HepG2 (cell line): ENCODE results near the gene FUT6. TPM values are rescaled to one million over a fixed set of nuclear protein-coding genes. Genes with fewer than 3 reads are reported as not detected.
A peak's percentile ranks its signal among the peaks of the same experiment; 100 is the strongest.

Experiments
- ATAC-seq: fragments of 200-7000 bp; cut with Tn5 transposase; 3 replicates; pipeline ENCODE4 v1.9.1; 2020; ENCODE audit warnings: mild to moderate bottlenecking, moderate library complexity
- BruUV-seq: library from RNA; stranded (reverse); fragments of 400-500 nt; replicated peaks from 2 replicates; lab custom pipeline; 2021; lab: Mats Ljungman, UMichigan
- CTCF ChIA-PET: fragments of 300-600 bp; formaldehyde crosslinking; extraction: SDS; loops from one replicate; lab custom pipeline; 2021; ENCODE audit warnings: low total read pairs, inconsistent platforms, low intra/inter-chr PET ratio; lab: Yijun Ruan, JAX
- POLR2A ChIA-PET: fragments of 350-600 bp; sonication (Branson Sonifier 250); formaldehyde crosslinking; loops from one replicate; lab custom pipeline; 2020; ENCODE audit warnings: antibody characterized with exemption, inconsistent platforms; lab: Yijun Ruan, JAX
- DNase-seq: peaks from one replicate; pipeline ENCODE4 v3.0.0-alpha.2; 2015; ENCODE audit warnings: low spot score
- FAIRE-seq: peaks from 3 replicates; lab custom pipeline; 2011; peaks lifted over from hg19 to GRCh38; lab: Jason Lieb, UNC
- H2AFZ ChIP-seq: one replicate; pipeline ENCODE4 v1.6.1; 2011; ENCODE audit warnings: low read length, inconsistent platforms
- H3K27ac ChIP-seq: fragments of 300-600 bp; 3 replicates; pipeline ENCODE4 v1.8.0; 2011; ENCODE audit warnings: mixed run types, mild to moderate bottlenecking, mixed read lengths, low read length, inconsistent platforms; ENCODE audit not compliant: insufficient read depth; ENCODE audit errors: extremely low read length
- H3K27me3 ChIP-seq, 2 experiments: fragments of 200-600 bp in 1 of 2; 2 replicates in 1 of 2; 3 replicates in 1 of 2; pipeline versions ENCODE4 v1.6.0 to v1.8.0; 2011; ENCODE audit warnings: low read length in 2 of 2, mild to moderate bottlenecking in 2 of 2, moderate library complexity in 2 of 2, inconsistent platforms in 1 of 2; ENCODE audit not compliant: insufficient read depth in 2 of 2, control insufficient read depth in 1 of 2
- H3K36me3 ChIP-seq, 2 experiments: fragments of 200-600 bp in 1 of 2; replicated peaks in 1 of 2; 2 replicates in 1 of 2; 3 replicates in 1 of 2; pipeline versions ENCODE4 v1.5.1 to v1.8.0; 2011; ENCODE audit warnings: low read length in 2 of 2, inconsistent platforms in 1 of 2; ENCODE audit not compliant: insufficient read depth in 2 of 2, control insufficient read depth in 1 of 2
- H3K4me1 ChIP-seq: 2 replicates; pipeline ENCODE4 v1.5.1; 2012; ENCODE audit warnings: low read length, inconsistent platforms; ENCODE audit not compliant: insufficient read depth
- H3K4me2 ChIP-seq: 2 replicates; pipeline ENCODE4 v1.6.0; 2011; ENCODE audit warnings: low read depth, low read length, inconsistent platforms
- H3K4me3 ChIP-seq, 3 experiments: fragments of 200-600 bp in 1 of 3; sonication (generic), shearing (Covaris generic) in 1 of 3; replicated peaks in 1 of 3; 2 replicates each; pipeline ENCODE4 v1.5.1; 2011 to 2016; ENCODE audit warnings: low read length in 3 of 3, inconsistent platforms in 2 of 3, low read depth in 2 of 3, mild to moderate bottlenecking in 2 of 3, control low read depth in 1 of 3, mixed read lengths in 1 of 3; ENCODE audit not compliant: insufficient read depth in 1 of 3
- H3K79me2 ChIP-seq: one replicate; pipeline ENCODE4 v1.6.1; 2011; ENCODE audit warnings: low read length, inconsistent platforms; ENCODE audit not compliant: insufficient read depth
- H3K9ac ChIP-seq: 2 replicates; pipeline ENCODE4 v1.6.0; 2011; ENCODE audit warnings: mild to moderate bottlenecking, low read depth, low read length, inconsistent platforms; ENCODE audit not compliant: insufficient read depth
- H3K9me3 ChIP-seq: 2 replicates; pipeline ENCODE4 v1.5.1; 2012; ENCODE audit warnings: mild to moderate bottlenecking, low read length
- H4K20me1 ChIP-seq: 2 replicates; pipeline ENCODE4 v1.6.0; 2011; ENCODE audit warnings: inconsistent platforms, mild to moderate bottlenecking, low read length, moderate library complexity; ENCODE audit not compliant: insufficient read depth
- AGO1 ChIP-seq: fragments of 200-400 bp; formaldehyde crosslinking; IDR thresholded peaks from 2 replicates; pipeline ENCODE4 v1.6.1; 2017; ENCODE audit warnings: mild to moderate bottlenecking, low read depth, low read length, moderate library complexity; ENCODE audit not compliant: poor library complexity, severe bottlenecking
- AGO2 ChIP-seq: fragments of 200-400 bp; formaldehyde crosslinking; optimal IDR thresholded peaks from 2 replicates; pipeline ENCODE3; 2017; ENCODE audit warnings: mild to moderate bottlenecking, low read depth, low read length, moderate library complexity
- AHR ChIP-seq: IDR thresholded peaks from 2 replicates; pipeline ENCODE4 v1.6.1; 2018; ENCODE audit warnings: missing genetic modification reagents, missing compliant biosample characterization
- CBX5 ChIP-seq: sonication (generic); formaldehyde crosslinking; IDR thresholded peaks from 2 replicates; pipeline ENCODE4 v1.4.0; 2020; ENCODE audit warnings: missing genetic modification reagents, borderline replicate concordance
- MED13 ChIP-seq: sonication (generic); formaldehyde crosslinking; IDR thresholded peaks from 2 replicates; pipeline ENCODE4 v1.5.0; 2020; ENCODE audit warnings: missing genetic modification reagents
- POLR2AphosphoS5 ChIP-seq: IDR thresholded peaks from 2 replicates; pipeline ENCODE4 v1.6.1; 2012; ENCODE audit warnings: low read depth, low read length
- RBFOX2 ChIP-seq: fragments of 200-400 bp; formaldehyde crosslinking; IDR thresholded peaks from 2 replicates; pipeline ENCODE4 v1.6.1; 2017; ENCODE audit warnings: low read depth, mild to moderate bottlenecking, low read length
- SMAD9 ChIP-seq: sonication (generic); formaldehyde crosslinking; IDR thresholded peaks from 2 replicates; pipeline ENCODE4 v1.5.1; 2020; ENCODE audit warnings: mild to moderate bottlenecking, missing genetic modification reagents
- SP140L ChIP-seq: sonication (generic); formaldehyde crosslinking; IDR thresholded peaks from 2 replicates; pipeline ENCODE4 v1.4.0; 2020; ENCODE audit warnings: missing genetic modification reagents, borderline replicate concordance
- STAG1 ChIP-seq: sonication (generic); formaldehyde crosslinking; IDR thresholded peaks from 2 replicates; pipeline ENCODE4 v1.4.0; 2020; ENCODE audit warnings: missing genetic modification reagents
- ZNF879 ChIP-seq: sonication (generic); formaldehyde crosslinking; IDR thresholded peaks from 2 replicates; pipeline ENCODE4 v1.8.1; 2023; ENCODE audit warnings: missing genetic modification reagents
- WGBS: methylation state at CpG from one replicate; pipeline ENCODE4 v1.1.6; 2017; ENCODE audit warnings: low lambda C conversion rate; 5-methylcytosine and 5-hydroxymethylcytosine counted together
- in situ Hi-C: cut with HindIII; loops from 2 replicates; pipeline ENCODE4 v1.10.0; 2017; ENCODE audit warnings: low pct_unique_long_range_greater_than_20kb; ENCODE audit not compliant: extremely low pct_ligation_motif_present
- intact Hi-C: fragments of 100-400 bp; cut with micrococcal nuclease; formaldehyde crosslinking; loops from one replicate; pipeline ENCODE4 v1.10.0; 2022; ENCODE audit not compliant: unreplicated experiment
- polyA plus RNA-seq, 8 experiments: library from polyadenylated mRNA; depleted of rRNA in 3 of 8; stranded (reverse) in 7 of 8; unstranded in 1 of 8; fragments of >200 nt; fragmentation: Illumina TruSeq in 4 of 8; extraction: Trizol in 4 of 8; gene quantifications; 2 replicates each; pipeline versions ENCODE4 v1.2.1 to v1.2.3, GENCODE V29; 2011 to 2016; ENCODE audit warnings: low read depth in 4 of 8, missing spikeins in 1 of 8, mixed read lengths in 1 of 8; ENCODE audit not compliant: insufficient read depth in 1 of 8
- total RNA-seq, 5 experiments: library from RNA; depleted of rRNA; stranded (reverse); fragments of >200 nt; fragmentation: Illumina TruSeq; extraction: Trizol; gene quantifications; 2 replicates each; pipeline ENCODE4 v1.2.3, GENCODE V29; 2016; ENCODE audit warnings: low read depth in 1 of 5
- TF ChIP-seq, protein P1 (sequence below): sonication (generic); formaldehyde crosslinking; IDR thresholded peaks from 2 replicates; pipeline ENCODE4 v1.4.0; 2020; ENCODE audit warnings: mild to moderate bottlenecking, low read depth, missing genetic modification reagents
- TF ChIP-seq, protein P2 (sequence below): IDR thresholded peaks from 2 replicates; pipeline ENCODE4 v1.6.1; 2018; ENCODE audit warnings: missing genetic modification reagents
- TF ChIP-seq, protein P3 (sequence below): sonication (generic); formaldehyde crosslinking; IDR thresholded peaks from 2 replicates; pipeline ENCODE4 v1.8.1; 2022; ENCODE audit warnings: mild to moderate bottlenecking, missing genetic modification reagents
- TF ChIP-seq, protein P4 (sequence below): sonication (generic); formaldehyde crosslinking; IDR thresholded peaks from 2 replicates; pipeline ENCODE4 v1.8.0; 2022; ENCODE audit warnings: missing genetic modification reagents, mild to moderate bottlenecking, inconsistent platforms, borderline replicate concordance

Gene FUT6
- total and polyA plus RNA-seq, 2 of the 13 experiments (the other 11 are each of a cell fraction or from before 2014, with no cell fraction given), result 8.2 to 27.7 TPM

DNA sequence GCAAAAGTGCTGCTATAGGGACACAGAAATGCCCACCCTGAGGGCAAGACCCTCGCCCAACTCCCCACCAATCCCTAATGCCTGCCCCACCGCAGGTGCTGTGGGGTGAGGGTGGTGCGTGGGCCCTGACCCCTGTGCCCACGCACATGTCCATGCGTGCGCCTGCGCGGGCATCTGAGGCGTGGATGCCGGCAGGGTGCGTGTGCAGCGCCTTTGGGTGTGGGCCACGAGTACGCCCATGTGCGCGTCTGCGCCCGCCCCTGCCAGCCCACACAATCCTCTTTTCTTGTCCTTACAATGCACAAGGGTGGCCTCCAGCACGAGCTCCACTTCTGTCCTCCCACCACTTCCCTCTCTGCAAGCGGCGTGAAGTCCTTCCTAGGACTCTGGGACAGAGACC, 14.3 kb downstream of the FUT6 start:
- 98% methylated on average over 17 of the region's 21 CpGs for WGBS
- no peak overlapping the region for H3K4me3 ChIP-seq
- intact Hi-C loops (loop anchor here (5.0 kb wide), 1 partner anchor 47 kb away; the partner anchor contains the start of gene FUT5), in situ Hi-C loops (no loop called here)
- no peaks in the 10 kb centered on the region for H3K9me3 ChIP-seq
- ChIA-PET POLR2A (no interaction called here), CTCF (no interaction called here)
- H3K79me2 ChIP-seq, result peaks cover 12% of the 10 kb centered on the region
- peaks cover 61% of the 10 kb centered on the region for H3K4me1 ChIP-seq
- ATAC-seq (no peak), FAIRE-seq (no peak), DNase-seq (no peak)
- no peak for TF ChIP-seq MED13
- 0 out of 2 replicates have a peak, but pooled peaks have one; percentile 41 for TF ChIP-seq RBFOX2
- TF ChIP-seq AGO1, result peak; percentile 54
- TF ChIP-seq AGO2, result peak; percentile 56
- no peak for TF ChIP-seq SP140L (CRISPR knock-in tag)
- no peak overlapping the region for H3K27ac ChIP-seq
- no peaks in the 10 kb centered on the region; a peak in 1 of 5 replicates for H3K27me3 ChIP-seq
- peaks cover 2% of the 10 kb centered on the region; the same call in 1 of the 2 replicates for H4K20me1 ChIP-seq
- no peak overlapping the region for H3K4me2 ChIP-seq
- H3K36me3 ChIP-seq, result no peaks in the 10 kb centered on the region
- BruUV-seq, result no TSS peak
- no peak overlapping the region for H2AFZ ChIP-seq
- no peak overlapping the region for H3K9ac ChIP-seq

DNA sequence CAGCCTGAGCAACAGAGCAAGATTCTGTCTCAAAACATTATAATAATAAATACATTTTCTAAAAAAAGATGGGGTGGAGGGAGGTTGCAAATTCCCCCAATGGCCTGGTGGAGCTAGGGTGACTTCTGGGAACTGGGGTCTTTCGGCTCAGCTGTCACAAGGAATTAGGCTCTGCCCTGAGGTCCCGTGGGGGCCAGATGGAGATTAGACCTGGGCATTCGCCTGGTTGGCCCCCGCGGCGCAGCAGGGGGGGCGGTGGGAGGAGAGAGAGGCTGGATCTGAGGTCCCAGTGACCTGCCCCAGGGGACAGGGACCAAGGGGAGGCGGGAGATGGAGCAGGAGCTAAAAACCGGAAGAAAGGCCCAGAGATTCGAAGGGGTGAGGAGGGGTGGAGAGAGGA, 14.8 kb downstream of the FUT6 start:
- no peaks in the 10 kb centered on the region for H3K36me3 ChIP-seq
- no peak overlapping the region for H3K4me2 ChIP-seq
- H3K9ac ChIP-seq, result no peak overlapping the region
- ChIA-PET CTCF (no interaction called here), POLR2A (interaction anchor here (1.1 kb wide), 1 partner anchor 80 kb away, joined by 3 read pairs; the partner anchor contains the start of gene VMAC)
- H3K27ac ChIP-seq, result no peak overlapping the region
- peaks cover 12% of the 10 kb centered on the region for H3K79me2 ChIP-seq
- no peaks in the 10 kb centered on the region for H3K9me3 ChIP-seq
- no peaks in the 10 kb centered on the region; a peak in 1 of 5 replicates for H3K27me3 ChIP-seq
- no peak for DNase-seq
- H4K20me1 ChIP-seq, result peaks cover 2% of the 10 kb centered on the region; the same call in 1 of the 2 replicates
- ATAC-seq, result no peak
- H3K4me1 ChIP-seq, result peaks cover 57% of the 10 kb centered on the region
- no peak overlapping the region for H3K4me3 ChIP-seq
- intact Hi-C loops (loop anchor here (5.0 kb wide), 1 partner anchor 48 kb away; the partner anchor contains the start of gene FUT5), in situ Hi-C loops (no loop called here)
- 98% methylated on average over 10 of the region's 10 CpGs for WGBS
- no peak for FAIRE-seq
- no TSS peak for BruUV-seq
- H2AFZ ChIP-seq, result no peak overlapping the region
- TF ChIP-seq, protein P1, sequence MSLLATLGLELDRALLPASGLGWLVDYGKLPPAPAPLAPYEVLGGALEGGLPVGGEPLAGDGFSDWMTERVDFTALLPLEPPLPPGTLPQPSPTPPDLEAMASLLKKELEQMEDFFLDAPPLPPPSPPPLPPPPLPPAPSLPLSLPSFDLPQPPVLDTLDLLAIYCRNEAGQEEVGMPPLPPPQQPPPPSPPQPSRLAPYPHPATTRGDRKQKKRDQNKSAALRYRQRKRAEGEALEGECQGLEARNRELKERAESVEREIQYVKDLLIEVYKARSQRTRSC (CRISPR knock-in tag), result no peak
- TF ChIP-seq SMAD9 (CRISPR knock-in tag) (no peak), AHR (CRISPR knock-in tag) (no peak), CBX5 (CRISPR knock-in tag) (no peak), STAG1 (no peak), ZNF879 (CRISPR knock-in tag) (no peak), POLR2AphosphoS5 (no peak)
- TF ChIP-seq, protein P2, sequence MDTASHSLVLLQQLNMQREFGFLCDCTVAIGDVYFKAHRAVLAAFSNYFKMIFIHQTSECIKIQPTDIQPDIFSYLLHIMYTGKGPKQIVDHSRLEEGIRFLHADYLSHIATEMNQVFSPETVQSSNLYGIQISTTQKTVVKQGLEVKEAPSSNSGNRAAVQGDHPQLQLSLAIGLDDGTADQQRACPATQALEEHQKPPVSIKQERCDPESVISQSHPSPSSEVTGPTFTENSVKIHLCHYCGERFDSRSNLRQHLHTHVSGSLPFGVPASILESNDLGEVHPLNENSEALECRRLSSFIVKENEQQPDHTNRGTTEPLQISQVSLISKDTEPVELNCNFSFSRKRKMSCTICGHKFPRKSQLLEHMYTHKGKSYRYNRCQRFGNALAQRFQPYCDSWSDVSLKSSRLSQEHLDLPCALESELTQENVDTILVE (CRISPR knock-in tag), result no peak
- TF ChIP-seq, protein P3, sequence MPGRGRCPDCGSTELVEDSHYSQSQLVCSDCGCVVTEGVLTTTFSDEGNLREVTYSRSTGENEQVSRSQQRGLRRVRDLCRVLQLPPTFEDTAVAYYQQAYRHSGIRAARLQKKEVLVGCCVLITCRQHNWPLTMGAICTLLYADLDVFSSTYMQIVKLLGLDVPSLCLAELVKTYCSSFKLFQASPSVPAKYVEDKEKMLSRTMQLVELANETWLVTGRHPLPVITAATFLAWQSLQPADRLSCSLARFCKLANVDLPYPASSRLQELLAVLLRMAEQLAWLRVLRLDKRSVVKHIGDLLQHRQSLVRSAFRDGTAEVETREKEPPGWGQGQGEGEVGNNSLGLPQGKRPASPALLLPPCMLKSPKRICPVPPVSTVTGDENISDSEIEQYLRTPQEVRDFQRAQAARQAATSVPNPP, result no peak
- TF ChIP-seq, protein P4, sequence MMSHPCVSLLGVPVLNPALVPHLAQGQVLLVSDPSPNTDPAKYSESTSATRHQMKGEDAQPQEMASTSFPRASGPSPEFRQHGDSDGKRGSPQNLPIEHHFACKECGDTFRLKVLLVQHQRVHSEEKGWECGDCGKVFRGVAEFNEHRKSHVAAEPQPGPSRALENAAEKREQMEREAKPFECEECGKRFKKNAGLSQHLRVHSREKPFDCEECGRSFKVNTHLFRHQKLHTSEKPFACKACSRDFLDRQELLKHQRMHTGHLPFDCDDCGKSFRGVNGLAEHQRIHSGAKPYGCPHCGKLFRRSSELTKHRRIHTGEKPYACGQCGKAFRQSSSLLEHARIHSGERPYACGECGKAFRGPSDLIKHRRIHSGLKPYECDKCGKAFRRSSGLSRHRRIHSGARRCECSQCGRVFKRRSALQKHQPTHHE (CRISPR knock-in tag), result no peak
